Keratinocyte (primary cell): ENCODE data around the gene CSH1.

Experiments
- CTCF ChIP-seq, 3 experiments: IDR thresholded peaks in 1 of 3; conservative IDR thresholded peaks in 1 of 3; optimal IDR thresholded peaks in 1 of 3; 2 replicates in 2 of 3; 3 replicates in 1 of 3; pipeline versions ENCODE3 to v1.5.1; 2011; ENCODE audit warnings: low read length in 3 of 3, mild to moderate bottlenecking in 3 of 3, moderate library complexity in 2 of 3, control low read depth in 1 of 3, inconsistent platforms in 1 of 3; ENCODE audit not compliant: insufficient read depth in 2 of 3; ENCODE audit errors: extremely low read depth in 1 of 3
- EZH2 ChIP-seq: IDR thresholded peaks from one replicate; pipeline ENCODE4 v1.6.1; 2012; ENCODE audit warnings: inconsistent platforms, mild to moderate bottlenecking, low read length, moderate library complexity

- no peak for TF ChIP-seq CTCF (optimal IDR thresholded peaks at IDR 0.05 in 1 of 3, IDR thresholded peaks at IDR 0.05 in 1 of 3, conservative IDR thresholded peaks at IDR 0.05 in 1 of 3; ENCODE audit: extremely low read depth in 1 of 3, insufficient read depth in 2 of 3, low read length in 3 of 3)
- no peak for TF ChIP-seq EZH2
These were observed 43.5 kb upstream of the CSH1 start for GRCh38 chr17:63939884-63940283.
